Gastroesophageal sphincter (tissue), 3 donors: ENCODE measurements around the gene CRYGN.

Experiments used
- POLR2A ChIP-seq, 2 donors: fragments of 450-650 bp; IDR thresholded peaks; one replicate each; pipeline ENCODE4 v1.6.1; 2017; ENCODE audit warnings: antibody characterized with exemption in 2 of 2, mild to moderate bottlenecking in 2 of 2, moderate library complexity in 1 of 2
- TF ChIP-seq, protein P1 (sequence below), 4 experiments: fragments of 200-600 bp in 2 of 4; fragments of 450-650 bp in 2 of 4; sonication (generic) in 1 of 4; IDR thresholded peaks; one replicate each; pipeline ENCODE4 v1.5.1; 2017 to 2019; ENCODE audit warnings: antibody characterized with exemption in 4 of 4, mild to moderate bottlenecking in 2 of 4, moderate library complexity in 2 of 4

- TF ChIP-seq, protein P1, sequence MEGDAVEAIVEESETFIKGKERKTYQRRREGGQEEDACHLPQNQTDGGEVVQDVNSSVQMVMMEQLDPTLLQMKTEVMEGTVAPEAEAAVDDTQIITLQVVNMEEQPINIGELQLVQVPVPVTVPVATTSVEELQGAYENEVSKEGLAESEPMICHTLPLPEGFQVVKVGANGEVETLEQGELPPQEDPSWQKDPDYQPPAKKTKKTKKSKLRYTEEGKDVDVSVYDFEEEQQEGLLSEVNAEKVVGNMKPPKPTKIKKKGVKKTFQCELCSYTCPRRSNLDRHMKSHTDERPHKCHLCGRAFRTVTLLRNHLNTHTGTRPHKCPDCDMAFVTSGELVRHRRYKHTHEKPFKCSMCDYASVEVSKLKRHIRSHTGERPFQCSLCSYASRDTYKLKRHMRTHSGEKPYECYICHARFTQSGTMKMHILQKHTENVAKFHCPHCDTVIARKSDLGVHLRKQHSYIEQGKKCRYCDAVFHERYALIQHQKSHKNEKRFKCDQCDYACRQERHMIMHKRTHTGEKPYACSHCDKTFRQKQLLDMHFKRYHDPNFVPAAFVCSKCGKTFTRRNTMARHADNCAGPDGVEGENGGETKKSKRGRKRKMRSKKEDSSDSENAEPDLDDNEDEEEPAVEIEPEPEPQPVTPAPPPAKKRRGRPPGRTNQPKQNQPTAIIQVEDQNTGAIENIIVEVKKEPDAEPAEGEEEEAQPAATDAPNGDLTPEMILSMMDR (IDR thresholded peaks at IDR 0.05) = no peak
- TF ChIP-seq POLR2A (IDR thresholded peaks at IDR 0.05) = no peak
Observed at GRCh38 chr7:151431281-151431767, 8.6 kb downstream of the CRYGN start.
